GM21737 (cell line): ENCODE data around the gene GNA12.
"Not testable (repeated sequence)": the region's sequence is repeated elsewhere in the genome, so short reads cannot be mapped to it uniquely, and the experiment has no call there.

ENCODE experiments used
- ATAC-seq: cut with Tn5 transposase; IDR thresholded peaks from one replicate; pipeline ENCODE4 v1.9.1; 2021; ENCODE audit warnings: mild to moderate bottlenecking, moderate library complexity; ENCODE audit not compliant: unreplicated experiment

Gene GNA12

DNA sequence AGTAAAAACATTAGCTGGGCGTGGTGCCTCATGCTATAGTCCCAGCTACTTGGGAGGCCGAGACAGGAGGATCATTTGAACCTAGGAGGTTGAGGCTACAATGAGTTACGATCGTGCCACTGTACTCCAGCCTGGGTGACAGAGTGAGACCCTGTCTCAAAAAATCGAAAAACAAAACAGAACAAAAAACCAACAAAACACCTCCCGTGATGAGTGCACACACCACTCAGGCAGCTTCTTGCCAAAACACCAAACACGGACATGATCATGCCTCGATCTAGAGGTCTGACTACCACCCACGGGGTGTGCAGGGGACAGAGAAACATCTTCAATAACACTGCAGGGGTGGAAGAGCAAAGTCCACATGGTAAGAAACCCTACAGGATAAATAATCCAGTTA is 111.7 kb downstream of the GNA12 start:
- no peak for ATAC-seq

DNA sequence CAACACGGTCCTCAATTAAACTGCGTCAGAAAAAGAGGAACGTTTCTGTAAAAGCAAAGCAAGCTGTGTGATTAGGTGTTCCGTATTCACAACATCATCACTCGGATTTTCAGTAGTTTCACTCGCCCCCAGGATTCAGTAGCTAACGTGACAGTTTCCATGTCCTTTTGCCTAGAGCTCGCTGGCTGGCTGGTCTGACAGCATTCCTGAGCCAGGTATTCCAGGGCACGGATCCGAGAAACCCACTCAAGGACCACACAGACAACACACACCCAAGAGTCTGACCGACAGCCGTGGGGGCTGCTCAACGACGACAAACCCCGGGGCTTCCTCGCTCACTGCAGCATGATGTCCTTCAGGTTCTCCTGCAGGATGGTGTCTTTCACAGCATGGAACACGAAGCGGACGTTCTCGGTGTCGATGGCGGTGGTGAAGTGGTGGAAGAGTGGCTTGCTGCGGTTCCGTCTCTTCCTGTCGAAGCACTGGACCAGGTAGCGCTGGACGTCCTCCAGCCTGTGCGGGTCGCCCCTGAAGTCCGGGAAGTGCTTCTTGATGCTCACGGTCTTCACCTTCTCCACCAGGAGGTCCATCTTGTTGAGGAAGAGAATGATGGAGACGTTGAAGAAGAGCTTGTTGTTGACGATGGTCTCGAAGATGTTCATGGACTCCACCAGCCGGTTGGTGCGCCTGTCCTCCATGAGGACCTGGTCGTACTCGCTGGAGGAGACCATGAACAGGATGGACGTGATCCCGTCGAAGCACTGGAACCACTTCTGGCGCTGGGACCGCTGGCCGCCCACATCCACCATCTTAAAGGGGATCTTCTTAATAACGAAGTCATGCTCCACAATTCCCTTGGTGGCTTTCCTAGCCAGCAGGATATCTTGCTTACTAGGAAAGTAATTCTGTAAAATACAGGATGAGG is 113.0 kb downstream of the GNA12 start:
- ATAC-seq: no peak

DNA sequence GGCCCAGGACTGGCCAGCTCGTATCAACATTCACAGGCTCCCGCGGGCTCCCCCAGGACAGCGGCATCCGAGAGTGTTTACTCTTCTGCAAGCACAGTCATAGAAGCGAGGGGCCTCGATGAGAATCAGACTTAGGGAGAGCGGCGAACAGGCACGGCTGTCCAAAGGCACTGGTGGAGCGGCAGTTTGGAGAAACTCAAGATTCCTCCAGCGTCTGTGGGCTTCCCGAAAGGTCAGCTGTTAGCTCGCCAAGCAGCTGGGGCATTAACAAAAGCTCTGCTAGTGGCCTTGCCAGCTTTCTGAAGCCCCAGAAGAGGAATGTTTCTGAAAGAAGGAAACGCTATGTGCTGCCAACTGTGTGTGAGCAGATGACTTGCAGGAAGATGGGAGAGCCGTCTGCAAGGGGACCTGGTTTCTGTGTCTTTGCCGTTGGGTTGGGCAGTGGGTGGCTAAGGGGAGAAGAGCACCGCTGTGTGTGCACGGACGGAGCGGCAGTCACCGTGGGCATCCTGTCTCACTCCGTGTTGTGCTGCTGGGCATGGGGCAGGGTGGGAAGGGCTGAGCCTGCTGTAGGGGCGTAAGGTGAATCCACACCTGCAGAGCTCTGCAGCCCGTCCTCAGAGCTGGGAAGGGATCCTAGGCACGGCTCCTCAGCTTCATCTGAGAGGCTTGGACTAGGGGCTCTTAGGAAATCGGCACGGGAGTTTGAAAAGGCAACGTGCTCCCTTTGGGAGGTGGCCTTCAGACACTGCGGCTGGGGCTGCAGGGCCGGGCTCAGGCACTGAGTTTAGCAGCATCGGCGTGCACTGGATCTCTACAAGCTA is 114.0 kb downstream of the GNA12 start:
- no peak for ATAC-seq

DNA sequence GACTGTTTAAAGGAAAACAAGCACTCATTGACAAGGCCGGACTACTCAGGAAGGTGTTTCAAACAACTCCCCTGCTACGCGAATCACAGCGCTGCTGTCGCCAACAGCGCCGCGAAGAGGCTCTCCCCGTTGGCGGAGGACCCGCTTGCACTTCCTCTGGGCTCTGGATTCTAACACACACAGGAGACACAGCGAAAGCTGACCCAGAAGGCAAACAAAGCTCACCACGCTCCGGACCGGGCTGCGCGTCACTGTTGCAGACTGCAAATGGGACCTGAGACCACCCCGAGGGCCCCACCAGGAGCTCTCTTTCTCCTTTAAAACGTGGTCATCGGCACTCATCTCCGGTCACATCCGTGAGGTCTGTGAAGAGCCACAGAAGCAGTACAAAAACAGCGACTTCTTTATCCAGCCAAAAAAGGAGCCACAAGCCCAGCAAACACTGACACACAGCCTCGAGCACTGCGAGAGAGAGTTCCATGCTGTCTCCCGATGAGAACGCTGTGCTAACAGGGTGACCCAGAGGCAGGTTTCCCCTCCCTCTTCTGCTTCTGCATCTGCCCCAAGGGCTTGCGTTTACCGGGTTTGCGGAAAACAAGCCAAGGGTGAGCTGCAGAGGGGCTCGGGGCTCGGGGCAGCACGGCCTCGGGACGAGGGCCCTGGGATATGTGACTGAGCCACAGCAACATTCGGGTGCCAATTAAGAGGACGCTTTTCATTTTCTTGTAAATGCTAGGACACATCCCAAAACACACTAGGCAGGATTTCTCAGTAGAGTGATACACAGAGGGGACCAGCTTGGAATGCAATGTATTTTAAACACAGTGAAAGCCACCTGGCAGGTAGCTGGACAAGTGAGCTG is 114.8 kb downstream of the GNA12 start:
- no peak for ATAC-seq

DNA sequence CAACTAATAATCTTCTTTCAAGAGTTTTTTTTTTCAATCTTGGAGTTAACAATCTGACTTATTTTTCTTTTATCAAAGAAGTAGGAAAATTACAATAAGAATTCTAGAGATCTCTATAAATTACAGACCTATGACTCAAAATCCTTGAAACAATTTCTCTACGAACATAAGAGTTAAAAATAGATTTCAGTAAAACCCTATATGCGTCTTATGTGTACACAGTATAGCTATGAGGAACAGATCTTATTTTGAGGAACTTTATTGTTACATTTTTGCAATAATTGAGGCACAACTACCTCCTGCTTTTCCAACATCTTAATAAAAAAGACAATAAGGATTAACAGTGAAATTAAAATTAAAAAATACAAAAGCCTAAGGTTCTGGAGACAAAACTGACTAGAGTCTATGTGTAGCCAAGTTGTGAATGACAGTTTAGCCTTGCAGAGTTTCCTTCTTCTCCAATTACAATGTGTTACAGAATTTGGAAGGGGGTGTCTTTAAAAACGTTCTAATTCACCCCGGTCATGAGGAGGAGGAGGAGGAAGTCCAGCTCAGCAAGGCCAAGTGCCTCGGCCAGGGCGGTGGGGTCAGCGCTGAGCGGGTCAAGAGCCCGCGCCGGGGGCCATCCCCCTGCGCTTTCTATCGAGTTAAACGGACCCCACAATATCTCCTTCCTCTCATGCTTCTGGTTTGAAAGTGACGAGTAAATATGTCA is 115.6 kb downstream of the GNA12 start:
- ATAC-seq: no peak

DNA sequence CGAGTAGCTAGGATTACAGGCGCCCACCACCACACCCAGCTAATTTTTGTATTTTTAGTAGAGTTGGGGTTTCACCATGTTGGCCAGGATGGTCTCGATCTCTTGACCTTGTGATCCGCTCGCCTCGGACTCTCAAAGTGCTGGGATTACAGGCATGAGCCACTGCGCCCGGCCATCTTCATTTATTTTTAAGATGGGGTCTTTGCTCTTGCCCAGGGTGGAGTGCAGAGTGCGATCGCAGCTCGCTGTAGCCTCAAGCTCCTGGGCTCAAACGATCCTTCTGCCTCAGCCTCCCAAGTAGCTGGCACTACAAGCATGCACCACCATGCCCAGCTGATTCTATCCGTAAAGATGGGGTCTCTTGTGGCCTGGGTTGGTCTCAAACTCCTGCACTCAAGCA is 116.9 kb downstream of the GNA12 start:
- not testable (repeated sequence) for ATAC-seq

DNA sequence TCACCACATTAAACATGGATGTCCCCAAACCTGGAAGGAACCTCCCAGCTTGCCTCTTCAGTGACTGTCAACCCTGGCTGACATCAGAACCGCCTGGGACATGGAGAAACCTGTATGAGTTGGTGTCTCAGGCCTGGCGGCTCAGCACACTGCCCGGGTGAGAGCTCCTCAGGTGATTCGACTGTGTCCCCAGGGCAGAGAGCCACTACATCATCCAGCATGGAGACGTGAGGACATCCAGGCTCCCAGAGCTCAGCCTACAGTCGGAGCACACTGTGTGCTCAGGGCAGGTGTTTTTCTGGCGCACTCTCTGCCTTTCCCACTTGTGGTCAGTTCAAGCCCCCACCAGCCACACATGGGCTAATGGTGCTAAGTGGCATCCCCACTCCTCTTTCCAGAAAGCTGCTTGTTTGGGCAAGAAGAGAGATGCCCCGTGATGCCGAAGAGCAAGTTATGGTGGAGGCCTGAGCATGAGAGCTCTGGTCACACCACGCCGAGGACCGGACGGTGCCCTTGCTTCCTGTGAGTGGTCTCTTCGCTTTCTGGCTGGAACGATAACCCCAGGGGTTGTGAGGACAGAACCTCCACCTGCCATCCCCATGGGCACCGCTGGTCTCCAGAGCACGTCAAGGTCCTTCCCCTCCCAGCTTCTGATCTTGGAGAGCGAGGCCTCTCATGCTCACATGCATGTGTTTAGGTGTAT is 117.6 kb downstream of the GNA12 start:
- ATAC-seq: no peak

- no peak for ATAC-seq
Measured at GRCh38 chr7:2725178-2726105, 118.7 kb downstream of the GNA12 start.

DNA sequence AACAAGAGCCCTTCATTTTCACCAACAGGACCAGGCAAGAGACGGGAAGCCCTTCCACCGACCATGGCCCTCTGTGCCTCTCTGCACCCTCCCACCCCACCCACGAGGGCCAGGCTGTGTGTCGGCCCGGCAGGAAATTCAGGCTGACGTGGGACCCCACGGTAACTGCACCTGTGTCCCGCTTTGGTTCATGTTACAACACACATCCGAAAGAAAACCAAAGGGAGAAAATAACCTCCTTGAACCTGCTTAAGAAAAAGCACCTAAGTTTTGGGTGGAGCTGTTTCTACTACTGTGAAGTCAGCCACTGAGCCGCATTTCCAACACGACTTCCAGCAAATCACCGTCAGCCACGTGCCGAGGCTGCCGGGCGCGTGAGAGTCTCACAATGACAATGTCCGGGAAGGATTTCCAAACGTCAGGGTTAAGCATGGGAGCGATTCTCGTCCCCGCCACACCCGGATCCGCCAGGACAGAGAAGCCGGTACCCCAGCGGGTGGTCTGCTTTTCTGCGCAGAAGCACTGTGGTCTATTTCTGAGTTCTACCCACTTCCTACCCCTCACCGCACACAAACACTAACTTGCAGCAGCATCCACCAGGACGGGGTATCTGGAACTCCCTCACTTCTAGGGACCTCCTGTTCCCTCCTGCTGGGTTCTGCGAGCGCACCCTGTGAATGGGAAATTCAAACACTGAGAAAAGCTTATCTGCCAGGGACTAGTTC is 119.5 kb downstream of the GNA12 start:
- ATAC-seq: no peak

DNA sequence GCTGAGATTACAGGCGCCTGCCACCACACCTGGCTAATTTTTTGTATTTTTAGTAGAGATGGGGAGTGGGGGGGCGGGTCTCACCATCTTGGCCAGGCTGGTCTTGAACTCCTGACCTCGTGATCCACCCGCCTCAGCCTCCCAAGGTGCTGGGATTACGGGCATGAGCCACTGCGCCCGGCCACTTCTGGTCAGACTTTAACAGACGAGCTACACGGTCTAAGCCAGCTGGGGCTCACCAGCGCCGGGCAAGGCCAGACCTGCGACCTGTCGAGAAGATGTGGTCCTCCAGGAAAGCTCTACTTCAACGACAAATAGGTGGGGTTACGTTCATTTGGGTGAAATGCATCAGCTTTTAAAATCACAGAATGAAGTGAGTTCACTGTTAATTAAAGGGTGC is 120.1 kb downstream of the GNA12 start:
- ATAC-seq: not testable (repeated sequence)

DNA sequence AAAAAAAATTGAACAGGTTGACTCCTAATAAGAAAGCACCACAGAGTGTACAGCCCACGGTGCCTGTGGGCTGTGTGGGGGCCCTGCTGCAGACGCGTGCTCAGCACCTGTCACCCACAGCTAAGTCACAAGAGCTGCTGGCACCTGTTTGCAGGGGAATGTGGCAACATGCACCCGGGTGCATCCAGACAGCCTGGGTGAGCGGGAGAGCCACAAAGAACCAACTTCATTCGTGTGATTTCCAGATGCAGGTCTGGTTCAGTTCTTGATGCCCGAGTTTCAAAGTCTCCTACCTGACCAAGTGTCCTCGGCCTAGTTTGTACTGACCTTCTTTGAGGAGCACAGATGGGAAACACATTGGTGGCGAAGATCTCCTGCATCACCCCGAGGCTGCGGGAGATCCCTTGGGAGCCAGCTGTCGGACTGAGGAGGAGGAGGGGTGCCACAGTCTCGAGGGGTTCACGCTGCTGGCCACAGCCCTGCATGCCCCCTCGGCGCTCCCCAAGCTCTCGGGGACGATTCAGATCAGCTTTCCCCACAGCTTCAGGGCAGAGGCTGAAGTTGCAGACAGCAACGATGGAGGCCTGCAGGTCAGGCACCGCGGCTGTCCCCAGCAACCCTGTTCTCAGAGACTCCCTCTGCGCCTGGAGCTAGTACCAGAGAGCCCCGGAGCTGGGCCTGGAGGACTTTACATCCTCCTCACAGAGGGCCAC is 120.8 kb downstream of the GNA12 start:
- no peak for ATAC-seq

DNA sequence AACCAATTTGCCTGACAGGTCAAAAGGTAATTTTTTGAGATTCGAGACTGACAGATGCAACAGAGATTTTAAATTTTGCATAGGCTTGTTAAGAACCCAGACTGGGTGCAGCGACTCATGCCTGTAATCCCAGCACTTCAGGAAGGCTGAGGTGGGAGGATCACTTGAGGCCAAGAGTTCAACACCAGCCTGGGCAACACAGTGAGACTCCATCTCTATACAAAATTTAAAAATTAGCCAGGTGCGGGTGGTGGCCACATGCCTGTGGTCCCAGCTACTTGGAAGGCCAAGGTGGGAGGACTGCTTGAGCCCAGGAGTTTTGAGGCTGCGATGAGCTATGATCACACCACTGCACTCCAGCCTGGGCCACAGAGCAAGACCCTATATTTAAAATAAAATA is 121.5 kb downstream of the GNA12 start:
- no peak for ATAC-seq

GRCh38 chr7:2721842-2722241 is 122.3 kb downstream of the GNA12 start:
- no peak for ATAC-seq

DNA sequence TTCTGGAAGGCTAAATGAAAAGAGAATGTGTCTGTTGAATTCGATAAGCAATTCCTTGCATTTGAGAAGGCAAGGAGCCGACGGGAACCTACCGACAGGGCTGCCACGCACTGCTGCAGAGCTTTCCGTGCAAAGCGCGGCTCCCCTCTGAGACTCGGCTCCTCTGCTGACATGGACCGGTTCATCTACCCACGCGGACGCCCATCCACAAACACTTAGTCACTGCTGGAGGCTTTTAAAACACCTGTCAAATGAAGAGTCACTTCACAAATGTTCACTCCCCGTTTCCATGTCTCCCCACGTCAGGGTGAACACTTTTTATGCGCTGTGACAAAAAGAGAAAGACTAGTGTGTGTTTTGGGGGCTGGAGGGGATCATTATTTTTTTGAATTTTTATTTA is 124.1 kb downstream of the GNA12 start:
- ATAC-seq: no peak

GRCh38 chr7:2719007-2719406 is 125.1 kb downstream of the GNA12 start:
- no peak for ATAC-seq

- no peak for ATAC-seq
Measured at GRCh38 chr7:2718296-2718965, 125.7 kb downstream of the GNA12 start.
